ENCODE results near the gene FIP1L1. TPM values are rescaled to one million over a fixed set of nuclear protein-coding genes. Genes with fewer than 3 reads are reported as not detected.
"Not testable (repeated sequence)": the region's sequence is repeated elsewhere in the genome, so short reads cannot be mapped to it uniquely, and the experiment has no call there.

Gene FIP1L1
- total and polyA plus RNA-seq, 2 of the 13 experiments (the other 11 are each of a cell fraction or from before 2014, with no cell fraction given), result 14.9 to 69.4 TPM

GRCh38 chr4:53380221-53380620, 2.8 kb downstream of the FIP1L1 start:
- WGBS (ENCODE audit: low lambda C conversion rate), result 97% methylated on average over 4 of the region's 4 CpGs
- intact Hi-C loops (cut with micrococcal nuclease; ENCODE audit: unreplicated experiment), result no loop called here
- no peak overlapping the region; a peak in 1 of 6 replicates for H3K4me3 ChIP-seq (replicated peaks in 1 of 3; ENCODE audit: insufficient read depth in 1 of 3, low read depth in 2 of 3, low read length in 3 of 3)
- no peak for FAIRE-seq
- in situ Hi-C loops (cut with HindIII; ENCODE audit: extremely low pct_ligation_motif_present, low pct_unique_long_range_greater_than_20kb), result no loop called here
- no peak for ATAC-seq
- CTCF ChIA-PET (ENCODE audit: low intra/inter-chr PET ratio, low total read pairs), result no interaction called here
- peaks cover 45% of the 10 kb centered on the region for H3K4me1 ChIP-seq (ENCODE audit: insufficient read depth, low read length)
- POLR2A ChIA-PET, result no interaction called here
- DNase-seq (ENCODE audit: low spot score), result no peak
- H3K9ac ChIP-seq (ENCODE audit: insufficient read depth, low read depth, low read length), result no peak overlapping the region
- no peaks in the 10 kb centered on the region for H3K9me3 ChIP-seq (ENCODE audit: low read length)
- H3K27ac ChIP-seq (ENCODE audit: extremely low read length, insufficient read depth, low read length), result no peak overlapping the region
- TF ChIP-seq JARID2 (CRISPR knock-in tag; IDR thresholded peaks at IDR 0.05; ENCODE audit: insufficient replicate concordance) (no peak), ZFP36L1 (CRISPR knock-in tag; IDR thresholded peaks at IDR 0.05) (no peak), HMGXB4 (CRISPR knock-in tag; IDR thresholded peaks at IDR 0.05; ENCODE audit: borderline replicate concordance in 1 of 2, low read depth in 1 of 2) (no peak), POLR2G (IDR thresholded peaks at IDR 0.05; ENCODE audit: low read depth, low read length) (no peak), ADNP (CRISPR knock-in tag; IDR thresholded peaks at IDR 0.05) (no peak), ZNF615 (CRISPR knock-in tag; IDR thresholded peaks at IDR 0.05; ENCODE audit: borderline replicate concordance) (no peak), BCL6 (CRISPR knock-in tag; IDR thresholded peaks at IDR 0.05) (no peak), MTERF4 (CRISPR knock-in tag; IDR thresholded peaks at IDR 0.05) (no peak), ERF (CRISPR knock-in tag; IDR thresholded peaks at IDR 0.05) (no peak), HOXD1 (CRISPR knock-in tag; IDR thresholded peaks at IDR 0.05) (no peak), KMT2B (CRISPR knock-in tag; IDR thresholded peaks at IDR 0.05) (no peak), KDM5A (IDR thresholded peaks at IDR 0.05; ENCODE audit: borderline replicate concordance, low read length) (no peak)
- H2AFZ ChIP-seq (ENCODE audit: low read length), result no peak overlapping the region
- peaks cover 45% of the 10 kb centered on the region for H3K79me2 ChIP-seq (ENCODE audit: insufficient read depth, low read length)
- peaks cover 2 to 28% of the 10 kb centered on the region in 2 experiments; a peak in 4 of 5 replicates for H3K36me3 ChIP-seq (replicated peaks in 1 of 2; ENCODE audit: control insufficient read depth in 1 of 2, insufficient read depth in 2 of 2, low read length in 2 of 2)
- no peaks in the 10 kb centered on the region for H3K27me3 ChIP-seq (ENCODE audit: control insufficient read depth in 1 of 2, insufficient read depth in 2 of 2, low read length in 2 of 2)
- peak overlapping the region; percentile 87 for H3K4me2 ChIP-seq (ENCODE audit: low read depth, low read length)
- H4K20me1 ChIP-seq (ENCODE audit: insufficient read depth, low read length), result no peaks in the 10 kb centered on the region; the same call in 1 of the 2 replicates
- BruUV-seq (replicated peaks), result no TSS peak

GRCh38 chr4:53409479-53409878, 32.0 kb downstream of the FIP1L1 start:
- CTCF ChIA-PET (ENCODE audit: low intra/inter-chr PET ratio, low total read pairs); H3K4me1 ChIP-seq (ENCODE audit: insufficient read depth, low read length); H3K9ac ChIP-seq (ENCODE audit: insufficient read depth, low read depth, low read length); H3K36me3 ChIP-seq (replicated peaks in 1 of 2; ENCODE audit: control insufficient read depth in 1 of 2, insufficient read depth in 2 of 2, low read length in 2 of 2); in situ Hi-C loops (cut with HindIII; ENCODE audit: extremely low pct_ligation_motif_present, low pct_unique_long_range_greater_than_20kb); H3K27me3 ChIP-seq (ENCODE audit: control insufficient read depth in 1 of 2, insufficient read depth in 2 of 2, low read length in 2 of 2); POLR2A ChIA-PET; H4K20me1 ChIP-seq (ENCODE audit: insufficient read depth, low read length); ATAC-seq; BruUV-seq (replicated peaks); H3K4me2 ChIP-seq (ENCODE audit: low read depth, low read length); H3K27ac ChIP-seq (ENCODE audit: extremely low read length, insufficient read depth, low read length); FAIRE-seq; H3K9me3 ChIP-seq (ENCODE audit: low read length); DNase-seq (ENCODE audit: low spot score); intact Hi-C loops (cut with micrococcal nuclease; ENCODE audit: unreplicated experiment); H3K4me3 ChIP-seq (replicated peaks in 1 of 3; ENCODE audit: insufficient read depth in 1 of 3, low read depth in 2 of 3, low read length in 3 of 3); H2AFZ ChIP-seq (ENCODE audit: low read length): not testable (repeated sequence)
- 98% methylated on average over 7 of the region's 11 CpGs for WGBS (ENCODE audit: low lambda C conversion rate)
- H3K79me2 ChIP-seq (ENCODE audit: insufficient read depth, low read length), result peaks cover 28% of the 10 kb centered on the region
